DMS 273 (cell line): ENCODE data around the gene PXK.

Source experiments
- DNase-seq: peaks from one replicate; lab custom pipeline; 2025; ENCODE audit not compliant: unreplicated experiment; lab: John Stamatoyannopoulos, UW

PXK gene

DNA sequence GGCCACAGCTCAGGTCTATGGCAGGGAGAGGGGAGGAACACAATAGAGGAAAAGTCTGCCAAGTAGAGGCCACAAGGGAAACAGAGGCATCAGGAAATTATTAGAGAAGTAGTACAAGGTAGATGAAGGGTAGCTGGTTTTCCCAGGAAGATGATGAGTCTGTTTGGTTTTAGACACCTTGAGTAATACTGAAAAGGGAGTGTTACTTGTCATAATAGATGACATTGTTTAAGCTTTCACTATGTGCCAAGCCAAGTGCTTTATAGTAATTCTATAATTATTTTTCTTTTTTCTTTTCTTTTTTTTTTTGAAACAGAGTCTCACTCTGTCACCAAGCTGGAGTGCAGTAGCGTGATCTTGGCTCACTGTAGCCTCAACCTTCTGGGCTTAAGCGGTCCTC lies 13.7 kb downstream of the PXK start:
- no peak for DNase-seq

DNA sequence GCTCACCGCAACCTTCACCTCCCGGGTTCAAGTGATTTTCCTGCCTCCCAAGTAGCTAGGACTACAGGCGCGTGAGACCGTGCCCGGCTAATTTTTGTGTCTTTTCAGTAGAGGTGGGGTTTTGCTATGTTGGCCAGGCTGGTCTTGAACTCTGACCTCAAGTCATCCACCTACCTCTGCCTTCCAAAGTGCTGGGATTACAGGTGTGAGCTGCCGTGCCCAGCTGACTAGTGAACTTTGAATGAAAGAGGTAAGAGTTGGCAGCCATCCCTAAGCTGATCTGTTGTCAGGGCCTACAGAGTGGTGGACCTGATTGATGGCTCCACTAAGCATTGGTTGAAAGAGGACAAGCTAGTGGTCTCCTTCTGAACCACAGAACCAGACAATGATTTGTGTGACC lies 15.3 kb downstream of the PXK start:
- no peak for DNase-seq

DNA sequence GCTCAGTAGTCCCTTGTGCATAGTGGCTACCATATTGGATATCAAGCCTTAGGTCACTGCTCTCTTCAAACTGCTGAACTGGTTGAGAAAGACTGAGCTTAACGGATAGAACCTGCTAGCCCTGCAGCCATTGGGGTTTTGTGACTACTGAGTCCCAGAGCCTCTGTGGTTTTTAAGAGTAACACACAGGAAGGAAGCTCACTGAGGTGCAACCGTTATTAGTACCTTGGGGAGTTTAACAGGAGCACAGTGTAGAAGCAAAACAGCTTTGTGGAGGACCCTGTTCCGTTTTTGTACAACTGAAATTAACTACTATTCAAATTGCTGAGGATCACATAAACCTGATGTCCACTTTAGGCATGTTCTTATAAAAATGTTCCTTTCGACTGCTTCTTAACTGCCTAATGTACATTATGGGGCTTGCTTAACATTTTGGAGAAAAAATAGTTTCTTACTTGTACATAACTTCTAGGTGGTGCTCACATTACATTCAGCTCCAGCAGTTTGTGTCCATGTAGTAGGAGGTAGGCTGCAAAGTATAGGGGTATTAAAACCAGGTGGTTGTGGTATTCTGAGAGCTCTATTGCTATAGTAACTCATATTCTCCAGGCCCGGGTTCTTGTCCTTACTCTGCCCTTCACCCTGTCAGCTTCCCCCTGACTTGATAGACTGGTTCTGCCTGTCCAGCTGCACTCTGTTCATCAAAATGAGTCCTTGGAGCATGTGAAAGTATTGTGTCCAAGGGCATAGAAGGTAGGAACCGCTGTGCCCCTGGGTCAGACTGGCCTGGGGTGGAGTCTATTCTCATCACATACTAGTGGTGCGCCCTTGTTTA lies 17.3 kb downstream of the PXK start:
- no peak for DNase-seq

DNA sequence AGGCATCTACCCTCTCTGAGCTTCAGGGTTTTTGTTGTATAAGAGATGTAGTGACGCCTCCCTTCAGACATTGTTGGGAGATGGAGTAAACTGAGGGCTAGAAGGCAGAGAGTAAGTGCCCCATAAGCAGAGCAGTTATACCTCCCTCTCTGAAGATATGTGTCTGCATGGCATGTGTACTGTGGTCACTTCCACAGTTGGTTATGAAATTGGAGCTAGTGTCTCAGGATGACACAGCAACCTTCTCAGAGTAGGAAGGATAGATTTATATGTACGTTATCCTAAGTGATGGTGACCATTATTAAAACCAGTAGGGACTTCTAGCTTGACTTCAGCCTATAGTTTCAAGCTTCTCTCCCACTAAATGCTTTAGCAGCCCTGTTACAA lies 17.9 kb downstream of the PXK start:
- DNase-seq: no peak

DNA sequence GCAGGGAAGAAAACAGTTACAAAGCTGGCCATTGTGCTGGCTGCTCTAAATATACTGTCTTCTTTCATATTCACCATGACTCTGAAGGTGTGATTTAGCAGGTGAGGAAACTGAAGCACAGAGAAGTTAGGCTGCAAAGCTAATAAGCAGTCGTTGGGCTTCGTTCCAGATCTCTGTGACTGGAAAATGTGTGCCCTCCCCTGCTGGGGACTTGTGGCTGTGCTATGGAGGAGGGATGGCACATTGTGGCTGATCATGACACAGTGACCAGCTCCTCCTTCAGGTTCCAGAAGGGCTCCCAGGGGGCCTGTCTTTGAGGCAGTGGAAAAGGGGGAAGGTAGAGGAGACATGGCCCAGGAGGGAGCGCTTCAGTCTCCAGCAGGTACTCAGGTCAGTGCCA lies 19.2 kb downstream of the PXK start:
- peak; percentile 6 for DNase-seq

DNA sequence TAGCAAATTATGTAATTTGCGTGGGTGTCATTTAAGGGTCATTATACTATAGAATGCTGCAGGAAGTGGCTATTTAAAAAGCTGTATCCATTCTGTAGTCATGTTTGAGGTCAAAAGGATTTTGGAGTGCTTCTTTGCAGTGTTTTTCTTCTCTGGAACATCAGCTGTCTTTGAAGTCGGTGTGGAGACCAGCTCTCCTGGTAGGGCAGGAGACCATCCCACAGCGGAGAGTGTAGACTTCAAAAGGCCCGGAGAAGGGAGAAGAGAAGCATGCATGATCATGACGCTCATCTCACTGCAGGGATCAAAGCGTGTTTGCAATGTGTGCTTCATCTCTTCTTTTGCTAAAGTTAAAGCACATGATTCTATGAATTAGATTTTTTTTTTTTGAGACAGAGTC lies 19.9 kb downstream of the PXK start:
- no peak for DNase-seq

DNA sequence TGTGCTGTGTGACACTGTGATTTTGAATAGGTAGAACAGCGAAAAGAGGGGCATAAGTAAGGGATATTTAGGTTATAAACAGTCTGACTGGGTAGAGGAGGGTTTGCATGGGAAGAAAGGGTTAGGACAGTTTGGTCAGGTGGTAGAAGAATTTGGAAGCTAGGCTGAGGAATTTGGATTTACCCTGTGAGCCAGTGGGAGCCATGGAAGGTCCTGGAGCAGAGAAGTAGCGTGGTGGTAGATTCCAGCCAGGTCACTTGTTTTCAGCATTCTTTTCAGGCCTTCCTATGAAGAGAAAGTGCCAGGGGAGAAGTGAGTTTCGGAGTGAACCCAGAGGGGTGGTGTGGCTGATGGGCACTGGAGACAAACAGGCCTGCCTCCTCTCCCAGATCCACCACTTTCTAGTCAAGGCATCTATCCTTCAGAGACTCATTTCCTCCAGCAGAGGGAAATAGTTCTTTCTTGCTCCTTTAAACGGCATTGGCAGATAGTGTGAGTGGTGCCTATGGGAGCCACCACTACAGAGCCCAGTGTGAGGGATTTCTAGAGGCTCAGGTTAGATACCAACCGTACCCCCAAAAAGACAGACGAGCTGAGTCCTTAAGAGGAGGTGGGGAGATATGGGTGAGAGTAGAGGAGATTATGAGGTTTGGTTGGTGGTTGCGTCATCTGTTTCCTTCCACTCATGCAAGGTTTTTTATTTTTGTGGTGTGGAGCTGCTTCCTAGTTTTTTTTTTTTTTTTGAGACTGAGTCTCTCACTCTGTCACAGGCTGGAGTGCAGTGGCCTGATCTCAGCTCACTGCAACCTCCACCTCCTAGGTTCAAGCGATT lies 21.2 kb downstream of the PXK start:
- no peak for DNase-seq

DNA sequence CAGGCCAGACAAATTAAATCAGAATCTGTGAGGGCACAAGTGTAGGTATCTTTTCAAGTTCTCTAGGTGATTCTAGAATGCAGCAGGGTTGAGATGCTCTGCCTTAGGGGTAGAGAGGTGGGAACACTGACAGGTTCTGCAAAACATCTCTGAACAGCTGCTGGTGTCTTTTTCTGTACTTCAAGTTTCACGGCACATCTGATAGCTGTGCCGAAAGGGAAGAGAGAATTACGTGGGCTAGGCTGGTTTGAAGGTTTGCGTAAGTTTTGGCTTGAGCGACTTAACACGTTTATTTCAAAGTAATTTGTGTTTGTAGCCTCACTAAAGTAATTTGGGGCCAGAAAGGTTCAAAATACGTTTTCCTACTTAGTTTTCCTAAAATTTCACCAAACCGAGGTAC lies 22.5 kb downstream of the PXK start:
- no peak for DNase-seq

DNA sequence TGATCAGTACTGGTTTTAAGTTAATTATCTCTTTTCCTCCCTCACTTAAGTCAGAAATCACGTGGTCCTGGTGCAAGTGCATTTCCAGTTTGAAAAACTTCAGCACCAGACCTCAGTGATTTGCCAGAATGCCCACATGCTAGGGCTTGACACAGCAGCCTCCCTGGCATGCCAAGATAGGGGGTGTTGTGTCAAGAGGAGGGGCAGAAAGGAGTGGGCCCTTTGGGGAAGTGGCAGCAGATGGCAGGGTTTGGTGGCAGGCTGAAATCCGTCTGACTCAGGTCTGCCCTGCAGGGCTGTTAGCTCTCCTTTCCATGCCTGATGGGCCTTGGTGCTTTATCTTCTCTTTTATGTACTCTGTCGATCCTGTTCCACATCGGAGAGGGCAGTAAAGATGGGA lies 23.4 kb downstream of the PXK start:
- DNase-seq: peak; percentile 77

DNA sequence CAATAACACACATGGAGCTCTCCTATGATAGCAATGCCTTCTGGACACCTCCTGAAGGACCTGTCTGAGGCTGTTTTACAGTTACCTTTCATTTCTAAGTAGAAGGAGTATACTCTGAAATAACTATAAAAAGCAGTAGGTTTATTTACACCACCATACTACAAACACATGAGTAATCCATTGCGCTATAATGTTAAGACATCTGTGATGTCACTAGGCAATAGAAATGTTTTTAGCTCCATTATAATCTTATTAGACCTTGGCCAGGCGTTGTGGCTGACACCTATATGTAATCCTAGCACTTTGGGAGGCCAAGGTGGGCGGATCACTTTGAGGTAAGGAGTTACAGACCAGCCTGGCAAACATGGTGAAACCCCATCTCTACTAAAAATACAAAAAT lies 24.7 kb downstream of the PXK start:
- DNase-seq: no peak

DNA sequence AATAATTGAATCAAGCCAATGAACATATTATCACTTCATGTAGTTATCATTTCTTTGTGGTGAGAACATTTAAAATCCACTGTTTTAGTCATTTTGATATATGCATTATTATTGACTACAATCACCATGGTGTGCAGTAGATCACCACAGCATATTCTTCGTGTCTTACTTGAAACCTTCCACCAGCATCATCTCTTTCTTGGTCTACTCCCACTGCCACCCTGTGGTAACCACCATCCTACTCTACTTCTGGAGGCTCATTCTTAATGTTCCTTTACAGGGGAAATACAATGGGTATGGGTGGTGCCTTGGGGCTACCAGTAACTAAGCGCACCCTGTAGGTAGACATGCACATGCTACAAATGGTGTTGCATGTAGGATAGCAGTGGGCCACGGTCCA lies 25.4 kb downstream of the PXK start:
- DNase-seq: no peak

DNA sequence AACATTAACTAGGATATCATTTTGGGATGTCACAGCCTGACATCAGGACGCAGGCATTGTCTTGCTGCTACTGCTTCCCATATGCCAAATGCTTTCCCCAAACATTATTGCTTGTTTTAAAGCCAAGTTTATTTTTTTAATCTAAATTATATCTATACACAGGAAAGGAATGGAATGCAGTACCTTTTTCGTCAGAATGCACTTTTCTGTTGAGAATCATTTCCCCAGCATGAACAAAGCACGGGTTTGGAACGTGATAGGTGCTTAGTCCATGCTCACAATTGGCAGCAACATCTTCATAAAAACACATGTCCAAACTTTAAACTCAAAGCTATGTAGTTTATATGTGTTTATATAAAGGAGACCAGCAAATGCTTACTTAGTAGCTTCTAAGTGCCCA lies 26.1 kb downstream of the PXK start:
- DNase-seq: no peak

DNA sequence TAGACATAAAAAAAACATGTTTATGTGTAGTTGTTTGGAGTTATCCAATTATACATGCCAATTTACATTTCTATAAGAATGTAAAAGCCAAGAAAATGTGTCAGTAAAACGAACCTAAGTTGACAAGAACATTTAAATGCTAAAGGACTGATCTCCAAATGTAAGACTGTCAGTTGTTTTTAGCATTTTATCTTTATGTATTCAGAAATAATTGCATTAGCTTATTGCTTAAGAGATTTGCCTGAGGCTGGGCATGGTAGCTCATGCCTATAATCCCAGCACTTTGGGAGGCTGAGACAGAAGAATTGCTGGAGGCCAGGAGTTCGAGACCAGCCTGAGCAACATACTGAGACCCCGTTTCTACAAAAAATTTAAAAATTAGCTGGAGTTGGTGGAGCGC lies 26.9 kb downstream of the PXK start:
- DNase-seq: no peak

DNA sequence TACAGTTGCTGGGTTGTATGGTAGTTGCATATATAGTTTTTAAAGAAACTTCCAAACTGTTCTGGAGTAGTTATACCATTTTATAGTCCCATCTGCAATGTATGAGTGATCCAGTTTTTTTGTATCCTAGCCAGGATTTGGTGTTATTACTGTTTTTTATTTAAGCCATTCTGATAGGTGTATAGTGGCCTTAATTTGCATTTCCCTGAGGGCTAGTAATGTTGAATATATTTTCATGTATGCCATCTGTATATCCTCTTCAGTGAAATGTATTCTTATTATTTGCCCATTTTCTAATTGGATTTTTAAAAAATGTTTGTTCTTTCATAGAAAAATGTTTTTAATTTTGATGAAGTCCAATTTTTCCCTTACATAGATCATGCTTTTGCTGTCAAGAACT lies 29.2 kb downstream of the PXK start:
- peak; percentile 76 for DNase-seq

DNA sequence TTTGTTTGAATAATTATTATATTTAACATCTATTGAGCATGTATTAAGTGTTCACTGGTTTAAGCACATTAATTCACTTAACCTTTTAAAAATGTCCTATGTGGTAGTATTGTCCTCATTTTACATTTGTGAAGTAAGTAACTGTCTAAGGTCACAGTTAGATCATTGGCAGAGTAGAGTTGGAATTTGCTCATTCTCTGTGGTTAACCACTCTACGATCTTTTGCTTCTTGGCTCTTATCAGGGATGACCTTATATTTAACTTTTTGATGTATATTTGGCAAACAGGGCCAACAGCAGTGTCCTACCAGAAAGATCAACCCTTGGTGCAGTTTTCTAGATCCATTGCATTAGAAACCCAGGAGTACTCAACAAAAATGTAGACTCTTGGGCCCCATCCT lies 34.0 kb downstream of the PXK start:
- DNase-seq: no peak

DNA sequence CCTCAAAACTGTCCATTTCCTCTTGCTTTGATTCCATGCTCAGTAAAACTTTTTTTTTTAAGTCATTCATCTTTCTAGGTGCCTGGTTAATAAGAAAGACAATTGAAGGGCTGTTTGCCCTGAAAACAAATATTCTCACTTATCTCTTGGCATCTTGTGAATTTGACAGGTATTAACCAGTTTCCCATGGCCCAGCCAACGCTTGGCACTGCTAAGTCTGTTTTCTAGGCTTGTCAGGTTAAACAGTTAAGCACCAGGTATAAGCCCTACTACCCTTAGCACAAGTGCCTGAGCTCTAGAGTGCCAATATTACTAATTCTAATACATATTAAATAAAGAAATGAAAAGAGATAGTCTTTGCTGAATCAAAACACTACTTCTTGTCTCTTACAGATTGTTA lies 36.3 kb downstream of the PXK start:
- no peak for DNase-seq

DNA sequence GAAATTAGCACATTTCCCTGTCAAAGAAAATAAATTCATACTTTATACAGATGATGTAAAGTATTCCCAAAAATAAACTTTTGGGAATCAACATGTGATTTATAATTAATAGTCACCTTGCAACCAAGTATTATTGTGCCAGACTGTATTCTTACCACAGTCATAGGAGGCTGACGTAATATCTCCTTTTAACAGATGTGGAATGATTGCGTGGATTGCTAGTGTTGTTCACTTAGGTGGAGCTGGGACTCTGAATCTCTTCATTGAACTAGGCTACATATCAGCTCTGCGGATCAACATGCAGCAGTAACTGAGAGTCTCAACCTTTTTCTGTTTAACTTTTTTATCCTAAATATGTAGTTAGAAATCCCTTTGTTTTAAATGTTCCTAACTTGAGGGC lies 37.2 kb downstream of the PXK start:
- DNase-seq: no peak

DNA sequence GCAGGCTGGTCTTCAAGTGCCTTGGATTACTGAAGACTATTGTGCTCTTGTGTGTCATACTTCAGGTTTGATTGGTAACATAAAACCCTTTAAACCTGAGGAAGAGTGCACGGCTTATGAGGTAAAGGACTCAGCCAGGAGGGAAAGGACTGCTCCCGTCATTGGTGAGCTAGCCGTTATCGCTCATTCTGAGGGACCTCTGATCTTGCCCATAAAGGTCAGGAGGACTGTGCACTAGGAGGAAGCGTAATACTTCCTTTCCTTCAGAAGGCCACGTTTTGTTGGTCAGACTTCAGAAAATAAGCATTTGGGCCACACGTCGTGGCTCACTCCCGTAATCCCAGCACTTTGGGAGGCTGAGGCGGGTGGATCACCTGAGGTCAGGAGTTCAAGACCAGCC lies 37.7 kb downstream of the PXK start:
- no peak for DNase-seq

DNA sequence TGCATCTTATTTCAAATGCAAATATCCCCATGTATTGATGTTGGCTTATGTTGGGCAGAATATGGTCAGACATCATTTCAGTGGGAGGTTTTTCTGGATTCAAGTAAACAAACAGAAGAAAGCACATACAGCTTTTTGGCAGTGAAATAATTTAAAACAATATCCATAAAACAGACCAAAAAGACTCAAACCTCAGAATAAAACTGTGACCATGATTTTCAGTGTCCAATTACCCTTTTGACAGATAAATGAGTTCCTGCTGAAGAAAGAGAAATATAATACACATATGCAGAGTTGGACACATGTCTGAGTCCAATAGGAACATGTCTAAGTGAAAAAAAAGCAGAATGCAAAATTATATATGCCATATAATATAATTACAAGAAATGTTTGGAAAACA lies 39.1 kb downstream of the PXK start:
- no peak for DNase-seq

DNA sequence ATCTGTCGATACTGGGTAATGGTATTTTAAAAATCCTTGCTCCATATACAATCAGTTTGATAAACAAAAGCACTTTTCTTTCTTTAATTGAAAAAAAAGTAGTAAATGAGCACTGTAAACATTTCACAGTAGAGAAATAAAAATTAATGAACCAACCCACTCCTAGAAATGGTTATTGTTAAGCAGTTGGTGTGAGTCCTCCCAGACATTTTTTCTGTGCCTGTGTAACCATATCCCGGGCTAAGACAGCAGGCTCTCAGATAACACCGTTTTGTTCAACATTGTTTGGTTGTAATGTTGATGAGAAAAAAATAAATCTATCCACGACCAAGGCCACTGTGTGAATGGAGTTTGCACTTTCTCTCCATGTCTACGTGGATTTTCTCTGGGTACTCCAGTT lies 42.6 kb downstream of the PXK start:
- DNase-seq: no peak

DNA sequence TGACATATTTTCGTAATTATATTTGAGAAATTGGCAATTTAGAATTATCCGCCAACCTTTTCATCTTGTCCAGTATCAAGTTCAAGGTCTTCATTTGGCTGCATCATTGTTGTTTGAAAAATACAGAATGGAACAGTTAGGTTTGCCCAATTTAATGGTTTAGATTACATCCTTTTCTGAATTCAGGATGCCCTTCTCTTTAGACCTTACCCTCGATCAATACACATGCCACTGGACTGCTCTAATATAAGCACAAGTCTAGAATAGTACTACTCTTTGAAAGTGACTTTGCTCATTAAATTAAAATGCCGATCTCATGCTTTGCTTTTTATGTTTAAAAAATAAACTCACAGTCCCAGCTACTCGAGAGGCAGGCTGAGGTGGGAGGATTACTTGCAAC lies 44.5 kb downstream of the PXK start:
- DNase-seq: no peak

DNA sequence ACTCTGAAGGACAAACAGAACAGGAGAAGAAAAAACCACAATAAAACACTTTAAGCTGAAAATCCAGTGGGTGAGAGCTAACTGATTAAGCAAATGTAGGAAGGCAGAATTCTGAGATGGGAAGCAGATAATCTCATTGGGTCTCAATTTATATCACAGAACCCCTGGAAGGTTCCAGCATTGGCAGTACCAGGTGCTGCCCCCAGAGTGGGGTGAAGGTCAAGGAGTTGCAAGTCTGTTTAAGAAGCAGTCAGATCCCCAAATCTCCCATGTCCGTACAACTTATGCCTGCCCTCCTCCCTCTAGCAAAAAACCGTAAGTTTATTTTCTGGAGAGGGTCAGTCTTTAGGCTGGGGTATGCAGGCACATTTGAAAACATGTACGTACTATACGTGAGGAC lies 45.1 kb downstream of the PXK start:
- DNase-seq: no peak
